ENCODE measurements around the gene CSMD2.

The CSMD2 gene

GRCh38 chr1:33466159-33466558 is 698.9 kb downstream of the CSMD2 start:
- no peak for FAIRE-seq
- DNase-seq (ENCODE audit: low spot score), result no peak

DNA sequence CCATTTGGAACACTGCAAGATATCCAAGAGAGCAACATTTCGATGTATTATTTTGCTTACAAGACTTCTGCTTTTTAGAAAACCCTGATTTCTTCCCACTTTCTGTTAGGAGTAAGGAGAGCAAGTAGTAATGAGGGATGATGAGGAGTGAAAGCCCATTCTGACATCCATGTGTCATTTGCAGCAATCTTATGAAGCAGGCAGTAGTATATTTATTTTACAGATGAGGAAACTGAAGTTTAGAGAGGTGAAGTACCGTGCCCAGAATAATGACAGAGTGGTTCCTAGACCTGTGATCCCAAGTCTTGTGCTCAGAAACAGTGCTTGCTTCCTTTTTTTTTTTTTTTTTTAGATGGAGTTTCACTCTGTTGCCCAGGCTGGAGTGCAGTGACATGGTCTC is 699.7 kb downstream of the CSMD2 start:
- no peak for FAIRE-seq
- DNase-seq (ENCODE audit: low spot score), result no peak

- no peak for DNase-seq (ENCODE audit: low spot score)
- FAIRE-seq, result no peak
Measured at GRCh38 chr1:33464552-33464951, 700.5 kb downstream of the CSMD2 start.
